Activated naive CD4-positive, alpha-beta T cell treated with anti-CD3 and anti-CD28 coated beads, Interleukin-2, amount 10 ng/mL, durations not matched to agents 7 days and 5 days (primary cell): Measurements from ENCODE around the gene MAP3K1.
"Not testable (repeated sequence)": the region's sequence is repeated elsewhere in the genome, so short reads cannot be mapped to it uniquely, and the experiment has no call there.

Source experiments
- CTCF ChIA-PET: fragments of 350-600 bp; sonication (Branson Sonifier 250); formaldehyde crosslinking; loops from one replicate; lab custom pipeline; 2021; ENCODE audit warnings: antibody characterized with exemption; lab: Charles Lee
- DNase-seq: peaks from one replicate; pipeline ENCODE4 v3.0.0-alpha.2; 2020
- H3K27ac Mint-ChIP-seq: one replicate; pipeline ENCODE4 v1.8.0; 2021; ENCODE audit warnings: mild to moderate bottlenecking, moderate library complexity, mixed read lengths
- H3K27me3 Mint-ChIP-seq: one replicate; pipeline ENCODE4 v1.8.0; 2021; ENCODE audit warnings: mild to moderate bottlenecking, mixed read lengths
- H3K36me3 Mint-ChIP-seq: one replicate; pipeline ENCODE4 v1.8.0; 2021; ENCODE audit warnings: mixed read lengths
- H3K4me1 Mint-ChIP-seq: one replicate; pipeline ENCODE4 v1.8.0; 2021; ENCODE audit warnings: mixed read lengths
- H3K4me3 Mint-ChIP-seq: one replicate; pipeline ENCODE4 v1.8.0; 2021; ENCODE audit warnings: mild to moderate bottlenecking, moderate library complexity, mixed read lengths
- H3K9me3 Mint-ChIP-seq: one replicate; pipeline ENCODE4 v1.8.0; 2021; ENCODE audit warnings: mixed read lengths

Gene MAP3K1

GRCh38 chr5:56821868-56822267 lies 6.5 kb downstream of the MAP3K1 start:
- H3K27me3 Mint-ChIP-seq, H3K9me3 Mint-ChIP-seq, H3K4me3 Mint-ChIP-seq, CTCF ChIA-PET, H3K27ac Mint-ChIP-seq, DNase-seq: not testable (repeated sequence)
- Mint-ChIP-seq H3K4me1 (peaks cover 76% of the 10 kb centered on the region), H3K36me3 (peaks cover 68% of the 10 kb centered on the region)

- peak overlapping the region; percentile 8 for H3K4me3 Mint-ChIP-seq
- peaks cover 83% of the 10 kb centered on the region for H3K4me1 Mint-ChIP-seq
- no peak overlapping the region for H3K27ac Mint-ChIP-seq
- H3K36me3 Mint-ChIP-seq = peaks cover 63% of the 10 kb centered on the region
- no peaks in the 10 kb centered on the region for H3K9me3 Mint-ChIP-seq
- DNase-seq = no peak
- H3K27me3 Mint-ChIP-seq = no peaks in the 10 kb centered on the region
- CTCF ChIA-PET = interaction anchor here (3.1 kb wide), 1 partner anchor 15 kb away, joined by 8 read pairs; no protein-coding TSS in a partner anchor
Observed at GRCh38 chr5:56822981-56823380, 7.6 kb downstream of the MAP3K1 start.

GRCh38 chr5:56824019-56824418 lies 8.7 kb downstream of the MAP3K1 start:
- DNase-seq = no peak
- H3K27ac Mint-ChIP-seq = no peak overlapping the region
- CTCF ChIA-PET = interaction anchor here (3.1 kb wide), 1 partner anchor 14 kb away, joined by 8 read pairs; no protein-coding TSS in a partner anchor
- peaks cover 62% of the 10 kb centered on the region for H3K36me3 Mint-ChIP-seq
- H3K27me3 Mint-ChIP-seq = no peaks in the 10 kb centered on the region
- peaks cover 87% of the 10 kb centered on the region for H3K4me1 Mint-ChIP-seq
- no peaks in the 10 kb centered on the region for H3K9me3 Mint-ChIP-seq
- H3K4me3 Mint-ChIP-seq = no peak overlapping the region

GRCh38 chr5:56825222-56825824 lies 10.0 kb downstream of the MAP3K1 start:
- H3K4me3 Mint-ChIP-seq = no peak overlapping the region
- H3K4me1 Mint-ChIP-seq = peaks cover 90% of the 10 kb centered on the region
- H3K36me3 Mint-ChIP-seq = peaks cover 58% of the 10 kb centered on the region
- no peaks in the 10 kb centered on the region for H3K9me3 Mint-ChIP-seq
- H3K27ac Mint-ChIP-seq = no peak overlapping the region
- DNase-seq = no peak
- no peaks in the 10 kb centered on the region for H3K27me3 Mint-ChIP-seq
- CTCF ChIA-PET = interaction anchor here (0.6 to 3.1 kb wide), 5 partner anchors 12 to 554 kb away, joined by 3 to 11 read pairs (median 6); no protein-coding TSS in a partner anchor

- no peak overlapping the region for H3K4me3 Mint-ChIP-seq
- DNase-seq = no peak
- no peaks in the 10 kb centered on the region for H3K9me3 Mint-ChIP-seq
- H3K36me3 Mint-ChIP-seq = peaks cover 52% of the 10 kb centered on the region
- H3K27ac Mint-ChIP-seq = no peak overlapping the region
- CTCF ChIA-PET = interaction anchor here (0.8 to 2.7 kb wide), 11 partner anchors 8 to 556 kb away, joined by 3 to 11 read pairs (median 3); no protein-coding TSS in a partner anchor
- H3K4me1 Mint-ChIP-seq = peaks cover 92% of the 10 kb centered on the region
- no peaks in the 10 kb centered on the region for H3K27me3 Mint-ChIP-seq
Observed at GRCh38 chr5:56827049-56827448, 11.7 kb downstream of the MAP3K1 start.

- Mint-ChIP-seq H3K27me3 (no peaks in the 10 kb centered on the region), H3K4me3 (no peak overlapping the region), H3K36me3 (peaks cover 45% of the 10 kb centered on the region), H3K9me3 (no peaks in the 10 kb centered on the region), H3K4me1 (peaks cover 90% of the 10 kb centered on the region), H3K27ac (peak overlapping the region; percentile 65)
- CTCF ChIA-PET = interaction anchor here (0.5 to 2.1 kb wide), 4 partner anchors 10 to 555 kb away, joined by 3 to 5 read pairs (median 4); no protein-coding TSS in a partner anchor
- no peak for DNase-seq
Observed at GRCh38 chr5:56827924-56828323, 12.6 kb downstream of the MAP3K1 start.

- Mint-ChIP-seq H3K27ac (peak overlapping the region; percentile 84), H3K4me1 (peaks cover 92% of the 10 kb centered on the region), H3K36me3 (peaks cover 34% of the 10 kb centered on the region), H3K27me3 (no peaks in the 10 kb centered on the region), H3K4me3 (peak overlapping the region; percentile 67), H3K9me3 (no peaks in the 10 kb centered on the region)
- peak; percentile 67 for DNase-seq
- CTCF ChIA-PET = interaction anchor here (0.6 to 1.2 kb wide), 3 partner anchors 10 to 558 kb away, joined by 3 to 6 read pairs (median 3); no protein-coding TSS in a partner anchor
Observed at GRCh38 chr5:56829137-56829908, 14.0 kb downstream of the MAP3K1 start.

GRCh38 chr5:56831773-56832172 lies 16.4 kb downstream of the MAP3K1 start:
- Mint-ChIP-seq H3K36me3 (peaks cover 24% of the 10 kb centered on the region), H3K27ac (no peak overlapping the region), H3K4me1 (peaks cover 90% of the 10 kb centered on the region), H3K9me3 (no peaks in the 10 kb centered on the region), H3K4me3 (no peak overlapping the region), H3K27me3 (no peaks in the 10 kb centered on the region)
- no peak for DNase-seq
- CTCF ChIA-PET = interaction anchor here (7.7 kb wide), 1 partner anchor 561 kb away, joined by 141 read pairs; no protein-coding TSS in a partner anchor

- Mint-ChIP-seq H3K27me3 (no peaks in the 10 kb centered on the region), H3K27ac (no peak overlapping the region), H3K36me3 (peaks cover 21% of the 10 kb centered on the region), H3K9me3 (no peaks in the 10 kb centered on the region), H3K4me1 (peaks cover 92% of the 10 kb centered on the region), H3K4me3 (no peak overlapping the region)
- DNase-seq = no peak
- CTCF ChIA-PET = interaction anchor here (0.7 to 7.7 kb wide), 2 partner anchors 563 to 575 kb away, joined by 3 to 141 read pairs; no protein-coding TSS in a partner anchor
Observed at GRCh38 chr5:56833325-56833724, 18.0 kb downstream of the MAP3K1 start.

- no peak for DNase-seq
- peaks cover 22% of the 10 kb centered on the region for H3K36me3 Mint-ChIP-seq
- H3K27ac Mint-ChIP-seq = no peak overlapping the region
- H3K4me1 Mint-ChIP-seq = peaks cover 84% of the 10 kb centered on the region
- CTCF ChIA-PET = interaction anchor here (0.9 to 7.7 kb wide), 18 partner anchors 10 to 859 kb away, joined by 3 to 141 read pairs (median 6); no protein-coding TSS in a partner anchor
- H3K9me3 Mint-ChIP-seq = no peaks in the 10 kb centered on the region
- H3K27me3 Mint-ChIP-seq = no peaks in the 10 kb centered on the region
- H3K4me3 Mint-ChIP-seq = no peak overlapping the region
Observed at GRCh38 chr5:56837381-56837780, 22.0 kb downstream of the MAP3K1 start.

GRCh38 chr5:56837956-56838355 lies 22.6 kb downstream of the MAP3K1 start:
- CTCF ChIA-PET = interaction anchor here (0.8 to 7.7 kb wide), 23 partner anchors 10 to 859 kb away, joined by 3 to 141 read pairs (median 6); no protein-coding TSS in a partner anchor
- Mint-ChIP-seq H3K27ac (peak overlapping the region; percentile 60), H3K36me3 (peaks cover 24% of the 10 kb centered on the region), H3K27me3 (no peaks in the 10 kb centered on the region), H3K9me3 (no peaks in the 10 kb centered on the region), H3K4me3 (no peak overlapping the region), H3K4me1 (peaks cover 84% of the 10 kb centered on the region)
- no peak for DNase-seq

GRCh38 chr5:56838409-56839039 lies 23.2 kb downstream of the MAP3K1 start:
- peak overlapping the region; percentile 3 for H3K4me3 Mint-ChIP-seq
- no peaks in the 10 kb centered on the region for H3K27me3 Mint-ChIP-seq
- peak overlapping the region; percentile 66 for H3K27ac Mint-ChIP-seq
- CTCF ChIA-PET = interaction anchor here (0.6 to 7.7 kb wide), 27 partner anchors 9 to 903 kb away, joined by 3 to 141 read pairs (median 5); no protein-coding TSS in a partner anchor
- peaks cover 82% of the 10 kb centered on the region for H3K4me1 Mint-ChIP-seq
- peaks cover 28% of the 10 kb centered on the region for H3K36me3 Mint-ChIP-seq
- no peak for DNase-seq
- H3K9me3 Mint-ChIP-seq = no peaks in the 10 kb centered on the region

- peaks cover 80% of the 10 kb centered on the region for H3K4me1 Mint-ChIP-seq
- no peak for DNase-seq
- CTCF ChIA-PET = interaction anchor here (0.6 to 7.7 kb wide), 20 partner anchors 9 to 904 kb away, joined by 3 to 141 read pairs (median 6); no protein-coding TSS in a partner anchor
- no peaks in the 10 kb centered on the region for H3K27me3 Mint-ChIP-seq
- H3K9me3 Mint-ChIP-seq = no peaks in the 10 kb centered on the region
- peaks cover 31% of the 10 kb centered on the region for H3K36me3 Mint-ChIP-seq
- H3K4me3 Mint-ChIP-seq = peak overlapping the region; percentile 3
- H3K27ac Mint-ChIP-seq = peak overlapping the region; percentile 66
Observed at GRCh38 chr5:56839062-56839461, 23.7 kb downstream of the MAP3K1 start.
